HG03045 (cell line): Measurements from ENCODE around the gene CNTNAP2.
"Not testable (repeated sequence)": the region's sequence is repeated elsewhere in the genome, so short reads cannot be mapped to it uniquely, and the experiment has no call there.

Source experiments
- ATAC-seq: cut with Tn5 transposase; IDR thresholded peaks from one replicate; pipeline ENCODE4 v1.9.1; 2021; ENCODE audit warnings: mild to moderate bottlenecking, moderate library complexity; ENCODE audit not compliant: unreplicated experiment

Gene CNTNAP2

DNA sequence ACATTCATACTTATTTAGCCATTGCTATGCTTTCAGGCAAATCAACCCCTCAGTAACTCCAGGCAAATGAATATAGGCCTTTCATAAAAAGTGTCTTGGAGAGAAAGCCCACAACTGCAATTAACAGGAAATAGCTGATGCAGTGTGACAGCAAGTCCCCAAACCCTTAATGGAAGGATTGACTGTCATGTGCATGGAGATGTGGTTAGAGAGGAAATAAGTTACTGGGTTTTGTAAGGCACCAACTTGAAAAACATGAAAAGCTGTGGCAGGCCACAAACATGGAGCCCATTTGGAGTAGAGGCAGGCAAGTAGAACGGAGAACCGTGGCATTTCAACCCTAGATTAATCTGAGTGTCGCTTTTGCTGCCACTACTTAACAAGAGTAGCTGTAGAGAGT is 1924.6 kb downstream of the CNTNAP2 start:
- ATAC-seq = no peak

DNA sequence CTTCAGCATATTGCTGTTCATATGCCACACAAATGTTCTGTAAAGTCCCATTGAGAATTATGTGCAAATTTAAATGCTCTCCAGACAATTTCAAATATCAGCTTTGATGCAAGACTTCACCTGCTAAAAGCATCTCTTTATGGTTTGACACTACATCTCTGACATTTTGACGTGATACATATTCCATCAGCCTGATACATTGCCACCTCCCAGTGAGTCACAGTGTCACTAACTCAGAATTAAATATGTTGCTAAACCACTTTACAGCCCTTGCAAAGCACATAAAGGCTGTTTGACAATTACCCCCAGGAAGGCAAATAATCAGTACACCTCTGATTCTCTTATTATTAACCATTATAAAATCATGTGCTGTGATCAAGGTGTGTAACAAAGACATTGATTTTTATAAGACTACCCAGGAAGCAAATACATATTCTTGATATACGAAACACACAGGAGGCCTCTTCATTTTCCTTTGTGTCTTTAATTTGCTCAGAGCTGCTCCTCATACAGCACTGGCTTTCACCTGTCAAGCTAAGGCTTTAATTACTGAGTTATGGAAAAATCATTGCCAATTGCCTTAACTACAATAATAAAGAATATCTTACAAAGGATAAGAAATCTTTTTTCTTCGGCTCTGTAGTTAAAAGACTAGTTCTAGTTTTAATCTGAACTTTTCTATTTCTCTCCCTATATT is 1926.5 kb downstream of the CNTNAP2 start:
- ATAC-seq = no peak

DNA sequence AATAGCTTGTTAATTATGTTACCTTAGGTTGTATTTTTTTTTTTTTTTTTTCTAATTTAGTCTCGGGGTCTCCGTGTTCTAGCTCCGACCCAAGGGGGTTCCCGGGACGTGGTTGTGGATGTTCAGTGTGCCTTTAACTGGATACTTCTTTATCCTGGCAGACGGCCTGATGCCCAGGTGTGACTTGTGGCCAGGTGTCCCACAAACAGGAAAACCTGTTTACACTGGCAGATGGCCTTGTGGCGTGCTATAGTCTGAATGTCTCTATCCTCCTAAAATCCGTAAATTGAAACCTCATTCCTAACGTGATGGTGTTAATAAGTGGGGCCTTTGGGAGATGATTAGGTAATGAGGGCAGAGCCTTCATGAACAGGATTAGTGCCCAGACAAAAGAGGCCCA is 1927.6 kb downstream of the CNTNAP2 start:
- no peak for ATAC-seq

DNA sequence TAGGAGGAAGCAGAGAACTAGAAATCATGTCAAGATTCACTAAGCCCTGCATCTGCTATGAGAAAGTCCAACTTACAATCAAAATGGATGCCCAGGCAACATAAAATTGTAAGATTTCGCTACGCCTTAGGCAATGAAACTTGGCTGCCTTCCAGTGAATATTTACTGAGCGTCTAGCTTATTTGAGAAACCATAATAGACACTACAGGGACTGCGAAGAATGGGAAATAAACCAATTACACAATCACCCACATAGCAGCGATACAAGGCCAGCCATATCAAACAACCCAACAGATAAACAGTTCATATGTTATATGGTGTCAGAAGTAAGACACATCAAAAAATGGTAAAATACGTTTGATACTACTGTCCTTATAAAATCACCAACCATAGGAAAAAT is 1928.9 kb downstream of the CNTNAP2 start:
- ATAC-seq = no peak

DNA sequence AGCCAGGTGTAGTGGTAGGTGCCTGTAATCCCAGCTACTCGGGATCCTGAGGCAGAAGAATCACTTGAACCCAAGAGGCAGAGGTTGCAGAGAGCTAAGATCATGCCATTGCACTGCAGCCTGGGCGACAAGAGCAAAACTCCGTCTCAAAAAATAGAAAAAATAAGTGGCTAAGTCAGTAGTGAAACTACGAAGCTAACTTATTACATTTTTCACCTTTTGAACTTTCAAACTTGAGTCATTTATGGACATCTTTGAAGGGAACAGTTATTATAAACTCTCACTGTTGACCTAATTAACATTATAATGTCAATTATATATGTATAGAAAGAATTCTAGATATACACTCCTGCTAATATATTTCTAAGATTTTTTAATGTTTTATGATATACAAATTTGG is 1932.5 kb downstream of the CNTNAP2 start:
- no peak for ATAC-seq

DNA sequence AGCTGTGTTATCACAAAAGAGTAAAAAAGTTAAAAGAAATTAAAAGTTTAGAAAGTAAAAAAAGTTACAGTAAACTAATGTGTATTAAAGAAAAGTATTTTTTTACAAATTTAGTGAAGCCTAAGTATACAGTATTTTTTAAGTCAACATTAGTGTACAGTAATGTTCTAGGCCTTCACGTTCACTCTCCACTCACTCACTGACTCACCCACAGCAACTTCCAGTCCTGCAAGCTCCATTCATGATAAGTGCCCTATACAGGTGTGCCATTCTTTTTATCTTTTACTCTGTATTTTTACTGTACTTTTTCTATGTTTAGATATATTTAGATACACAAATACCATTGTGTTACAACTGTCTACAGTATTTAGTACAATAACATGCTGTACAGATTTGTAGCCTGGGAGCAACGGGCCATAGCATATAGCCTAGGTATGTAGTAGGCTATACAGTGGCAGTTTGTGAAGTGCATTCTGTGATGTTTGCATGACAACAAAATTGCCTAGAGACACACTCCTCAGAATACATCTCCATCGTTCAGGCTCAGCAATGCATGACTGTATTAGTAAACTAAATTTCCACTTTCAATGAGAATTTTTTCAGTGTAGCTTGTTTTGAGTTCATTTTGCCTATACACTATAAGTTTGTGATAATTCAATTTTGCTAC is 1934.0 kb downstream of the CNTNAP2 start:
- ATAC-seq = no peak

DNA sequence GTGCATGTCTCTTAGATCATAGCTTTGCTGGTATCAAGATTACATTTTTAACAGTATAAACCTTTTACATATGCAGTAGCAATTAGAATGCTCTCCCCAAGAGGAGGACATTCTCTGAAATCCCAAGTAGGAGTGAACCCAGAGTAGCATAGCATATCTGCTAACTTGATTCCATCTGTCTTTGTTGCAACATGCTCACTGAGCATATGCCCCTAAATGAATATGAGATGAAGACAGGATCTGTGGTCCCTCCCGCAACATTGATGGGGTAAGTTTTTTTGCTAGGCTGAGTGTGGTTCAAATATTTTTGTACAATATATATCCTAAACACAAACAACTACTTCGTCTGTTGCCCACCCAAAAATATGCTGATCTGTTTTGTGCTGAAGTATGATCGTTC is 1939.8 kb downstream of the CNTNAP2 start:
- no peak for ATAC-seq

DNA sequence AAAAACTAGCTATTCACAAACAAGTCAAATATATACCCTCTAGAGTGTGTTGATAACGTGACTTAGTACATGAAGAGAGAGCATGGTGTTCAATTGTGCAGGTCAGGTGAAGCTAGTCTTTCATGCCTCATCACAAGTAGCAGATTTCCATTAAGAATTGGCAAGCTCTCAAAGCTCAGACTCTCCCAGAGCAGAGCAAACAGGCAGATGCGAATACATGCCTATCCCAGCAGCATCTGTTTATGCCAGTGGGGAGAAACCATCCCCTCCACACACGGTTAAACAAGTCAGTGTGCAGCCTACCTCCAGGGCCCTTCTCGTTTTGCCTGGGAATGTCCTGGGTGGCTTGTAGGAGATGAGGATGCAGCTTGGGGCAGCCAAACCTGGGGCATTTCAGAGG is 1941.5 kb downstream of the CNTNAP2 start:
- no peak for ATAC-seq

DNA sequence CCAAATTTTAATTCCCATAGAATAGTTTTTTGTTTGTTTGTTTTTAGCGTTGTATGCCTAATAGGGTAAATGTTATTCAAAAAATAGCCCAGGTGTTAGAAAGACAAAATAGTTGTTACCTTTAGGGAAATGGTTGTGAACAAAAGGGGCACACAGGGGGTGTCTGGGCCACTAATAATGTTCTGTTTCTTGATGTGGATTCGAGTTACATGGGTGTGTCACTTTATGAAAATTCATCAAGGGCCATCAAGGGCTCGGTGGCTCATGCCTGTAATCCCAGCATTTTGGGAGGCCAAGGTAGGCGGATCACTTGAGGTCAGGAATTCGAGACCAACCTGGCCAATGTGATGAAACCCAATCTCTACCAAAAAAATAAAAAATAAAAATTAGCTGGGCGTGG is 1942.2 kb downstream of the CNTNAP2 start:
- ATAC-seq = no peak

DNA sequence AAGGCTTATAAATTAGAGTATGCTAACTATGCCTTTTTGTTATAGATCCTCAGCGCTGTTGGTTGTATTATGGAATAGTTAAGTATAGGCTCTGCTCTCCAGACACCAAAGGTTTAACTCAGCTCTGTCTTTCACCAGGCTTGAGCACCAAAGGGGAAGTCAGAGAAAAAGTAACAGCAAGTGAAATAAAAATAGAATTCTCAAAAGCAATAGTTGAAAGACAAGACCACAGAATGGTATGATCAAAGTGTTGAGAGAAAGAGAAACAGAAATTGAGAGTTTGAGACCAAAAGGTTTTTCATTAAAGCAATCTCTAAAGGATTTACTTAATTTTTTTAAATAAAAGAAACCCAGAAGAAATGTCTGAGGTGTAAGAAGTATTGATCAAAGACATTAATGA is 1944.1 kb downstream of the CNTNAP2 start:
- ATAC-seq = peak; percentile 62

DNA sequence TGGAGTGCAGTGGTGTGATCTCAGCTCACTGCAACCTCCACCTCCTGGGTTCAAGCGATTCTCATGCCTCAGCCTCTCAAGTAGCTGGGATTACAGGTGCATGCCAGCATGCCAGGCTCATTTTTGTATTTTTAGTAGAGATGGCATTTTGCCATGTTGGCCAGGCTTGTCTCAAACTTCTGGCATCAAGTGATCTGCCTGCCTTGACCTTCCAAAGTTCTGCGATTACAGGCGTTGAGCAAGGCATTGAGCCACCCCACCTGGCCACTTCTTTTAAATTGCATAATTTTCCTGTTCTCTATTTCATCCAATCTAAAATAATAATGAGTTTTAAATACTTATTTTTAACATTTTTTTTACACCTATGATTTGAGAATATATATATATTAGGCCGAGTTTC is 1961.5 kb downstream of the CNTNAP2 start:
- ATAC-seq = not testable (repeated sequence)

DNA sequence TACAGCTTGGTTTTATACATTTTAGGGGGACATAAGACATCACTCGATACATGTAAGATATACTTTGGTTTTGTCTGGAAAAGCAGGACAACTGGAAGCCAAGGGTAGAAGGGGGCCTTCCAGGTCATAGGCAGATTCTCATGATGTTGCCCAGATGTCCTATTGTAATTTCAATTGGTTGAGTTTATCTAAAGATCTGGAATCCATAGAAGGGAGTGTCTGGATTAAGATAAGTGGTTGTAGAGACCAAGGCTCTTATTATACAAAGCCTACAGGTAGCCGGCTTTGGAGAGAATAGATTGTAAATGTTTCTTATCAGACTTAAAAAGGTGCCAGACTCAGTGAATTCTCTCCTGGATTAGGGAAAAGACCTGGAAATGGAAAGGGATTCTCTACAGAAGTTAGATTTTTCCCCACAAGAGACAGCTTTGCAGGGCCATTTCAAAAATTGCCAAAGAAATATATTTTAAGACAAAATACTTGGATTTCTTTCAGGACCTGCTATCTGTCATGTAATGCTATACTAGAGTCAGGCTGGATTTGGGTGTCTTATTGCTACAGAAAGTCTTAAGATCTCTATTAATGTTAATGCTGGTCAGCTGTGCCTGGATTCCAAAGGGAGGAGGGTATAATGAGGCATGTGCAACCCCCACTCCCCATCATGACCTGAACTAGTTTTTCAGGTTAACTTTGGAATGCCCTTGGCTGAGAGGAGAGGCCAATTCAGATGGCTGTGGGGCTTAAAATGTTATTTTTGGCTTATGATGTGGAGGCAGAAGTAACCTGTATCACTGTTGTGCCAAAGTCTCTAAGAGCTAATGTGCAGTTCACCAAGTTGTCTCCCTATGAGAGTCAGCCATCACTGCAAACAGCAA is 1962.8 kb downstream of the CNTNAP2 start:
- no peak for ATAC-seq

DNA sequence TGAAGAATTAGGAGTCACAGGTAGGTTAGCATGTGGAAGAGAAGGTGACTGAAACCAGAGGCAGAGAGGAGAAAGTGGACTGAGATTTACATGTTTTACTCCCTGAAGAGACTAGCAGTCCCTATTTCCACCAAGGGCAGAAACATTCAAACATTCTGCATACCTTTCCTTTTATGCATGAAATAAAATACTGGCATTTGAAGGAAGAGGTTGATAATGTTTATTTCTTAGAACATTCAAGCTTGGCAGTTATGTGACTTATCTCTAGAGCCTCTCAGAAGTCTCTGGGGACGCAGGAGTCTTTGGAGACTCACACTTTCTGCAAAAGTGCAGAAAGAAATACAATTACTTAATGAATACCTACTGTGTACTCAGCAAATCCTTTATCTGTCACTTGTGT is 1966.8 kb downstream of the CNTNAP2 start:
- ATAC-seq = no peak

DNA sequence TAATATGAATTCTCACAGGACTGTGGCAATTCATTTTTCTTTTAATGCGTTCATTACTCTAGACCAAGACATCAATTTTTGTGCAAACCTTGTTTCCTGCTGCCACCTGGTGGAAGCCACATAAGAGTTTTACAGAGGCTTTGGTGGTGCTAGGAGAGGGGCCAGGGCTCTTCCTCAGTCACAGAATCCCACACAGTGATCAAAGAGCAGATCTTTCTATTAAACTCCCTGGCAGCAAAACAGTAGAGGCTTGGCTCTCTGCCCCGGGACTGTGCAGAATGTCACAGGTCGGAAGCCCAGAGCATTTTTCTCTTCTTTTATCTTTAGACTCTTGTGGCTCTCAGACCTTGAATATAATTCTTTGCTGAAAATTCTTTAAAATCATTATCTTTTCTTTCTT is 1967.5 kb downstream of the CNTNAP2 start:
- ATAC-seq = no peak

DNA sequence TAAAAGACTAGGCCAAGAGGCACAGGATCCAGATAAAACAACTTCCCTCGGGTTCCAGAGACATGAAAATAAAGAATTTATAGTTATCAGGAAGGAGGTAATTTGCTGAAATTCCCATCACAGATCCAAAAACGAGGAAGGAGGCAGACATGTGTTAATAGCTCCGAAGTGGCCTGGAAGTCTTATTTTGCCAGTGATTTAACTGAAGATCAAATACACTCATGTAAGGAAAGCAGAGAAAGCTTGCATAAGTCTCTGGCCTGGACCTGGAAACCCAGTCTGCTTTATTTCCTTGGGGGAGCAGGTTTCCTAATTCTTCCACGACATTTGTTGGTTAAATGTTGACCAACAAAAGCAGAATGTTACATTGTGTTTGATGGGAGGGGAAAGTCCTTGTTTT is 1975.3 kb downstream of the CNTNAP2 start:
- no peak for ATAC-seq

DNA sequence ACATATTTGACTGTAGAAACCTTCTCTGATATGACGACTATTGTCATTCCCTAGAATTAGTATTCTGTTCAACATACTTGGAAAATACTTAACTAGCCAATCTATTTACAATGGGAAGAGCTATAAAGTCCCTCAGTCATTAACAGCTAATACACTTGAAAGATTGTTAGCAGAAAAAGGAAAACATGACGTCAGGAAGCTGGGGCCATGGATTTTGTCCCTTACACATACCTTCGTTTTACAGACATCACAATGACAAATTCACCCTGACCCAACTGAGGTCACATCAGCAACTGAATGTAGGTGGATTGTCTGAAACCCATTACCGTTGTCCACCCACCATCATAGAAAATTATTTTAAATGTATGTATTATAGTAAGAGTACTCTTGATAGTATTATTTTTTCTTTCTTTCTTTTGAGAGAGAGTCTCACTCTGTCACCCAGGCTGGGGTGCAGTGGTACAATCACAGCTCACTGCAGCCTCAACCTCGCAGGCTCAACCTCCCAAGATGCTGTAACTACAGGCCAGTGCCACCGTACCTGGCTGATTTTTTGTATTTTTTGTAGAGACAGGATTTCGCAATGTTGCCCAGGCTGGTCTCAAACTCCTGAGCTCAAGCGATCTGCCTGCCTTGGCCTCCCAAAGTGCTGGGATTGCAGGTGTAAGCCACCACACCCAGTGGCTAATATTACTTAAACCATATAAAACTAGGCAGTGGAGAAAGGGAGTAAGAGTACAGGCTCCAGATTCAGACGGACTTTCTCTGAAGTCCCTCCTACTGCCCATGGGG is 1977.0 kb downstream of the CNTNAP2 start:
- no peak for ATAC-seq

DNA sequence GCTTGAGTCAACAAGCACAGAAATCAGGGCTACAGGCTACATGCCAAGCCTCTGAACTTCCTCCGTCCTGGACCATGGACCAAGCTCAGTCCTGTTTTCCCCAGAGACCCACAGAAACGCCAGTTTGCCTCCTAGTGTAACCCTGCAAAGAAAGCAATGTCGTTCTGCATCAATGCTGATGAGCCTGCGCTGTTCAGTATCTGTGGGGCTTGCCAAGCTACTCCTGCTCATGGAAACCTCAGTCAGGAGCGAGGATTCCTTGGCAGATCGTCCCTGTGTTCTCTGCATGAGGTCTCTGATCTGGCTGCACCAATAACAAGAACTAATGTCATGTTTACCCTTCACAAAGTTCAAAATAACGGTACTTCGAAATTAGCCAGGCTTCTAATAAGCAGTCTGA is 1978.5 kb downstream of the CNTNAP2 start:
- ATAC-seq = no peak

DNA sequence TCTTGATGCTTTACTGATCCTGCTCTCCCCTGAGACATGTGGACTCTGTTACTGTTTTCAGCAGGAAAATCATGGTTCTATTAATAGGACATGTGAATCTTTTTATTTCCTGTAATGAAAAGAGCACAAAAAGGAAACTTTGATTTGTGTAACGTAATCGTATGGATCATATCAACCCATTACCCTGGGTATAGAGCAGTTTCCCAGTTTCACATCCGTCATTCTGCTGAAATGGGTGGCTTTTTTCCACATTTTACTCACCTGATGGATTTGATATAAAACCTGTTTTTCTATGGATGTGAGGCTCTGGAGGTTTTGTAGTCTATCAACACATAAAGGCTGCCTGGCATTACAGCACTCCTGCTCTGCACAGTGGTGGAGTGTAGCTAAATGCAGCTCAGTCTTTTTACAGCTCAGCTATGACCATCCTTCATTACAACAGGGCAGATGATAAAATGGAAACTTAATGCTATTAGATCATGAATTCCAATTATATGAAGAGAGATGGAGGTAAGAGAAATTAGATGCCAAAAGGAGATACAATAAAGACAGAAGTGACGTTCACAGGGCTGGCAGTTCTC is 1987.6 kb downstream of the CNTNAP2 start:
- no peak for ATAC-seq

DNA sequence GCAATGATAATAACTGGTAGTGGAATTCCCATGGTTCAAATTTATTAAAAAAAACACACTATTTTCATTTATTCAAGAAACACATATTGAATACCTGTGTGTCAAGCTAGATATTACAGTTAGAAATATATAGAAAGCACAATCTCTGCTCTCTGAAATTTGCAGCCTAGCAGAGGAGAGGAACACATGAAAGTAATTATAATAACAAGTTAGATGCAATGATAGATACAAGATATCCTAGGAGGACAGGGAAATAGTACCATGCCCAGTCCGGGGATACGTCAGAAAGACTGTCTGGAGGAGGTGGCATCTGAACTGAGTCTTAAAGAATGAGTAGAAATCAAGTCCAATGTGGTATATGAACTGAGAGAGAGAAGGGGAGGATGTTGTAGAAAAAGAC is 1988.3 kb downstream of the CNTNAP2 start:
- ATAC-seq = no peak

DNA sequence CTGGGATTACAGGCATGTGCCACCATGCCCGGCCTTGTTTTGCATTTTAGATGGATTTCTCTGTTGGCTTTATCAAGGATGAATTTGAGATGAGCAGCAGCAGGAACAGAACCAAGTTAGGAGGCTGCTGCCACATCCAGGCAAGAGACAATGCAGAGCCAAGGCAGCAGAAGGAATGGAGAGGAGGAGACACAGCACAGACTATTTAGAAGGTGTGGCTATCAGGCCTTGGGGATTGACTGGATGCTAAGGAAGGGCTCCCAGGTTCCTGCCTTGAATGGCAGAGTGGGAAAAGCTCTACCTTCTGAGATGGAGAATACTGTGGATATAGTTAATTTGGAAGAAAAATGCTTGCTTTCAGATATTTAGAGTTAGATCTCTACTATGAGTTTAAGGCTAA is 1989.3 kb downstream of the CNTNAP2 start:
- no peak for ATAC-seq
